ENCODE measurements around the gene PIGB.
"Not testable (repeated sequence)": the region's sequence is repeated elsewhere in the genome, so short reads cannot be mapped to it uniquely, and the experiment has no call there.

PIGB gene

DNA sequence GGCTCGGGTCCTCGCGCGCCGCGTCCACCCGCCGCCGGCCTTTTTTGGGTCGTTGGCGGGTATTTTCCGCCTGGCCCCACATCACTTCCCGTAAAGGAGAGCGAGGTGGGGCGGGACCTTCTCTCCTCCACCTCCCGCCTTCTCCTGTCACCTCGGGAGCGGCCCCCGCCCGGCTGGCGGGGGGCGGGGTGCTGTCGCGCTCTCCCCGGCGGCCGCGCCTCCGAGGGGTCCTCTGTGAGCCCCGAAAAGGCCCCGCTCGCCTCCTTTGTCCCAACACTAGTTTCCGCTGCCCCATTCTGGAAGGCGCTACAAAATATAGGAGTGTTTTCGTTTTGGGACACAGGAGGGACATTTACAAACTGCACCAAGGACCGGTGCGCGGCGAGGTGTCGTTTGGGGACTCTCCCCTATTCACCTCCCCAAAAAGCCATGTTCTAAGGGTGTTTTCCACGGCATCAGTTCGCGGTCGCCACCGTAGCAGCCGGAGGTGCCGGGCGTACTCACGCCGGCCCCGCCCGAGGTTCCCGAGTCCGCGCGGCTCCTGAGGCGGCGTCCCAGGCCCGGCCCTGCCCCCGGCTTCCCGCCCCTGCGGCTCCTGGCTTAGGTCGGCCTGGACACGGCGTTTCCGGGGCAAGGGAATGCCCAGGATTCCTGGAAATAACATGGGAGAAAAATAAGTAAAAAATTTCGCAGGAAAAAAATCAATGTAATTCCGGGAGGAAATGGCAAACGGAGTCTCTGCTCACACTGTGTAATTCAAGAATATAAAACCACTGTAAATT, 29.1 kb upstream of the PIGB start, which contains the start of gene RAB27A:
Gene RAB27A (minus strand): TSS at position 68 of the 782 bp plus-strand sequence. CDS start 54,879 bp downstream, outside the sequence.
- Histone ChIP-seq H3K4me3 (ENCODE audit: low read depth, low read length) (peak within 1 kb of the TSS; percentile 97), H3K36me3 (no peaks in the 10 kb centered on the region; the same call in 1 of the 2 replicates), H3K27ac (peak within 1 kb of the TSS; percentile 80), H3K9me3 (ENCODE audit: severe bottlenecking) (no peaks in the 10 kb centered on the region), H3K27me3 (ENCODE audit: insufficient read depth, low read depth, severe bottlenecking) (no peaks in the 10 kb centered on the region)
- no peak for TF ChIP-seq CTCF (IDR thresholded peaks at IDR 0.05; ENCODE audit: low read depth, low read length)
- peak; percentile 79 for DNase-seq

GRCh38 chr15:55290528-55291057, 28.4 kb upstream of the PIGB start:
- H3K36me3 ChIP-seq, result no peaks in the 10 kb centered on the region; the same call in 1 of the 2 replicates
- TF ChIP-seq CTCF (IDR thresholded peaks at IDR 0.05; ENCODE audit: low read depth, low read length), result peak; percentile 84
- peak overlapping the region; percentile 97 for H3K4me3 ChIP-seq (ENCODE audit: low read depth, low read length)
- peak; percentile 89 for DNase-seq
- H3K27ac ChIP-seq, result peak overlapping the region; percentile 80
- no peaks in the 10 kb centered on the region for H3K9me3 ChIP-seq (ENCODE audit: severe bottlenecking)
- H3K27me3 ChIP-seq (ENCODE audit: insufficient read depth, low read depth, severe bottlenecking), result no peaks in the 10 kb centered on the region

- no peak for TF ChIP-seq CTCF (IDR thresholded peaks at IDR 0.05; ENCODE audit: low read depth, low read length)
- DNase-seq, result no peak
- Histone ChIP-seq H3K36me3 (no peaks in the 10 kb centered on the region), H3K27me3 (ENCODE audit: insufficient read depth, low read depth, severe bottlenecking) (no peaks in the 10 kb centered on the region), H3K9me3 (ENCODE audit: severe bottlenecking) (peaks cover 5% of the 10 kb centered on the region), H3K27ac (no peak overlapping the region), H3K4me3 (ENCODE audit: low read depth, low read length) (no peak overlapping the region)
Observed at GRCh38 chr15:55297315-55297714, 21.7 kb upstream of the PIGB start.

- H3K9me3 ChIP-seq (ENCODE audit: severe bottlenecking); H3K4me3 ChIP-seq (ENCODE audit: low read depth, low read length); H3K27me3 ChIP-seq (ENCODE audit: insufficient read depth, low read depth, severe bottlenecking); H3K27ac ChIP-seq; DNase-seq; H3K36me3 ChIP-seq: not testable (repeated sequence)
Observed at GRCh38 chr15:55302801-55303200, 16.2 kb upstream of the PIGB start.

- no peak for TF ChIP-seq CTCF (IDR thresholded peaks at IDR 0.05; ENCODE audit: low read depth, low read length)
- H3K36me3 ChIP-seq, result peaks cover 5% of the 10 kb centered on the region; the same call in 1 of the 2 replicates
- H3K4me3 ChIP-seq (ENCODE audit: low read depth, low read length), result peak overlapping the region; percentile 67
- DNase-seq, result no peak
- H3K27me3 ChIP-seq (ENCODE audit: insufficient read depth, low read depth, severe bottlenecking), result no peaks in the 10 kb centered on the region
- H3K9me3 ChIP-seq (ENCODE audit: severe bottlenecking), result no peaks in the 10 kb centered on the region
- H3K27ac ChIP-seq, result peak overlapping the region; percentile 90
Observed at GRCh38 chr15:55319537-55320237, 665 bp downstream of the PIGB start.

DNA sequence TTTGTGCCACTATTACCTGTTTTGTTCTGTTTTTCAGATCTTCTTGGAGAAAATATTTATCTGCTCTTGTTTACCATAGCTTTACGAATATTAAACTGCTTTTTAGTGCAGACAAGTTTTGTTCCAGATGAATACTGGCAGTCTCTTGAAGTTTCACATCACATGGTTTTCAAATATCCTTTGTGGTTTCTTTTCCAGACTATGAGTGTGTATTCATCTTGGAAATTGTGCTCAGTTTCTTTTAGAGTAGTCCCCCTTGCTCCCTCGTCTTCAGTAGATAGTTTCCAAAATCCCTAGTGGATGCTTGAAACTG, 1.2 kb downstream of the PIGB start:
- H3K4me3 ChIP-seq (ENCODE audit: low read depth, low read length), result no peak overlapping the region

More for the DNA sequence above, 1.2 kb downstream of the PIGB start:
- no peak overlapping the region for H3K27ac ChIP-seq
- no peak for TF ChIP-seq CTCF (IDR thresholded peaks at IDR 0.05; ENCODE audit: low read depth, low read length)
- no peak for DNase-seq
- H3K36me3 ChIP-seq, result peaks cover 5% of the 10 kb centered on the region; the same call in 1 of the 2 replicates
- H3K27me3 ChIP-seq (ENCODE audit: insufficient read depth, low read depth, severe bottlenecking), result no peaks in the 10 kb centered on the region
- no peaks in the 10 kb centered on the region for H3K9me3 ChIP-seq (ENCODE audit: severe bottlenecking)

Measured in WERI-Rb-1 (cell line).